ENCODE results near the gene SPATA31C1.
"Not testable (repeated sequence)": the region's sequence is repeated elsewhere in the genome, so short reads cannot be mapped to it uniquely, and the experiment has no call there.

Gene SPATA31C1

DNA sequence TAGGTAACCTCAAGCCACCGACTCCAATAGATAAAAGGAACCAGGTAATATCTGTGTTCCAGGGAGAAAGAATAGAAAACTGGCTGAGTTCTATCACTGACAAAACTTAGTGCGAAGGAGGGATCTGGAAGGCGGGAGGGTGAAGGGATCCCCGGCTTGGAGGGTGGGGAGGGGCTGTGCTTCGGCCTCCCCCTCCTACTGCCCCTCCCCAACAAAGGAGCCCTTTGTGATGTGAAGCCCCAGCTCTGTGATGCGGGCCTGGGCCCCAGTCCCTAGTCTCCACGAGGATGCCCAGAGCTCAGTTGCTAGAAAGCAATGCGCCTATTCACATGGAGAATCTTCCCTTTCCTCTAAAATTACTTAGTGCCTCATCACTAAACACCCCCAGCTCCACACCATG is at the start of gene SPATA31C1:
SPATA31C1 (plus strand) TSS at position 301 of the 400 bp plus-strand sequence.
- not testable (repeated sequence) for DNase-seq

DNA sequence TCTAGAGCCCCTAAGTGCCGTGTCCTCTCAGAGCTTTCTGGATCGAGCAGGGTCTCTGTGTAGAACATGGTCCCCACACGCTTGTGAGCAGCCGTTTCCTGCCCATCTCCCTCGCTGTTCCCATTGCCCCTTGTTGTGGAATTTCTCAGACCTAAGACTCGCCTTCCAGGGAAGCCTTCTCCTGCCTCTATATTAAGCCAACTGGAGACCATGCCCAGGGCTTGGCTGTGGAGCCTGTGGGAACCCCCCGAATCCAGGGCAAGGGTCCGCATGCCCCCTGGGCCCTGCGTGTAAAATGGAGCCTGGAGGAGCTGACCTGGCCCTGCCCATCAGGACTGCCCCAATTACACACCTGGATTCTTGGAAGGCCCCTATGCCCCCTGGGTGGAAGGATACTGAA is 49.6 kb upstream of the SPATA31C1 start:
- no peak for DNase-seq

DNA sequence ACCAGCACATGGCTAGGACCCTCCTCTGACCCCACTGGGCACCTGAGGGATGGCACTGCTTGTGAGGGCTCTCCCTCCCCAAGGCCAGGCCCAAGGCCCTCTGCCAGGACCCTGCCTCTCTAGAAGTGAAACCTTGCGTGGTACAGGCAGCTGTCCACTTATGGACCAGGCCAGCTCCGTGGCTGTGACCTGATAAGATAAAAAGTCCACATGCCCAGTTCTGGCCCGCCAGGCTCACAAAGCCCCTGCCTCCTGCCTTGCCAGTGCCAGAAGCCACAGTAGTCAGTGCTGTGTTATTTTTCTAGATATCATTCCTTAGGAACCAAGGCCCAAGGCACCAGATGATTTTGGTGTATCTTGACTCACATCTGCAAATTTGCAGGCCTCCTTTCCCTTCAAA is 49.1 kb upstream of the SPATA31C1 start:
- no peak for DNase-seq

DNA sequence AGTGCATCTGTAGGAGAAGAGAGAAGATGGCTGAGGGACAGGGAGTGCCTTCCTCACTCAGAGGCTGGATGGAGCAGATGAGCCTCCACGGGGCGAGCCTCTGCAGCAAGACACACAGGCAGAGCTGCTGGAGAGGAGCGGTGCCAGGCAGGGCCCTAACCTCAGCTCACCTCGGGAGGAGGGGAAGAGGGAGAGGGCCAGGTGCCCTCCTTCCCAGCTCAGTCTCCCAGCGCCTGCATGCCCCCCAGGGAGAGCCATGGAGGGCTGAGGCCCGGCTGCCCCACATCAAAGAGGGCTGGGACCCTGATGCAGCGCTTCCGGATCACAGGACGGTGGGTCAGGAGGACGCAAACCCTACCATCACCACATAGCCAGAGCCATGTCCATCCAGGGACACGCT is 48.7 kb upstream of the SPATA31C1 start:
- DNase-seq = no peak

DNA sequence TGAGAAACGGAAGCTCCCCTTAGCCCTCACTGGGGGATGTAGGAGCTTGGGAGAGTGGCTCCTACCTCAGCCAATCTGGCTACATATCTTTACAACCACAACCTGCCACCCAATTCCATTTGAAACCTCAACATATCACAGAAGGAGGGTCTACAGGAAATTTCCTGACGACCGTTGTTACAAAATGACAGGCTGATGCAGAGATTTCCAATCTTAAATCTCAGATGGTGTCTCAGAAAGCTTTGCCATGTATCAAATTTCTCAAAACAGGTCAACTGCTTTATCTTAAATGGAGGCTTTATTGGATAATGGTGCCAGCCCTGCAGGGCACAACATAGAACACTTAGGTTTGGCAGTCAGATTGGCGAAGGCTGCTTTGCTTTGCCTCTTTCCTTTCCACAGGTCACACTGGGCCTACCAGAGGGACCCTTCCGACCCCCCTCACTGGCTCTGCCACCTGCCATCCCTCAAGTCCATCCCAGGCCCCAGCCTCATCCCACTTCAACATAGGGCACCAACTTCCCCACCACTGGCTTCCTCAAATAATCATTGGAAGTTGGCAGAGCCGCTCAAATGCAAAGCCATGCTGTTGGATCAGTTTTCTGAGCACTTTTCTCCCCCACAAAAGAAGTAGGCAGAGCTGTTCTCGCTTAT is 46.2 kb upstream of the SPATA31C1 start:
- no peak for DNase-seq

DNA sequence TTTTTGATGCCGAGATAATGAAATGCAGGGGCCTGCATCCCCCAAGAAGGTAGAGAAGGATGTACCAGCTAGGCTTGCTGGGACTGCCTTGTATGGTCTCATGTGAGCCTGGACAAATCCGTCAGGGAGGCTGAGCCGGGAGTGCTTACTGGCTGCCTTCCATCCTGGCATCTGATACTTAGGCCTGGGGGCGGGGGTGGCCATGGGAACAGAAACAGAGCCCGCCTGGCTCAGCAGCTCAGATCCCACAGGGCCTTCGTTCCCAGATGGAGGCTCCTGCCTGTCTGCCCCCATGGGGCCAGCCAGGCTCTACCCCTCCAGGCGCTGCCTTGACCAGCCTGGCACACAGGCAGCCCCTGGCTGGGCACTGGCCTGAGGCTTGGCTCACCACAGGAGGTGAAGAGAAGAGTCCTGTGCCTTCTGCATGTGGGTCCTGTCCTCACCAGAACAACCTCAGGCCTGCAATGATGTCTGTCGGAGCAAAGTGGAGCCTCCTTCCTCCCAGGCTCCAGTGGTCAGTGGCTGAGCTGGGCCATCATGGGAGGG is 45.6 kb upstream of the SPATA31C1 start:
- no peak for DNase-seq

DNA sequence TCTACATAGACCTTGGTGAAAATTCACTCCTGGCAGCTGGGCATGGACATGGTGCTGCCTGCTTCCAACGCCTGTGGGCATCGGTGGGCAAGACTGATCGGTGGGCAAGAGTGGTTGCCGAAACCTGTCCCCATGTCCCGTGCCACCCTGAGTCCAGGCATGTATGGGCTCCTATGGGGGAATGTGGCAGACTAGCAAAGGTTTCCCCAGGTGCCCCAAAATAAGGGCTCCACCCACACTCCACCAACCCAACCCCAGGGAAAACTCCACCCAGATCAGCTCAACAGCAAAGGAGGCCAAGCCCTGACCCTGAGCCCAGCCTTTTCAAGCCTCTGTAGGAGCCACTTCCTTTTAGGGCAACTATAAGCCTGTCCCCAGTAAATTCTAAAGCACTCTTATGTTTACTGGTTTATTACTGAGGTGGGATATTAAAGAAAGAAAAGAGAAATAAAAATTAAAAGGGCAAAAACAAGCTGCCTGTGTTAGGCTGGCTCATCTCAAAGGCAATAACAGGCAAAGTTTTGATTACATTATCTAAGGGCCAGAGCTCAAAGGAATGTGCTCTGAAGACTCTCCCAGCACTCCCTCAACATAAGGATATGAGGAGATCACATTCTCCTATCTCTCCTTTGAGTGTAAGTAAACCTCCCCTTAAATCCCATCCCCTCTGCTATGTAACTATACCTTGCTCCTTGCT is 44.0 kb upstream of the SPATA31C1 start:
- DNase-seq = no peak

DNA sequence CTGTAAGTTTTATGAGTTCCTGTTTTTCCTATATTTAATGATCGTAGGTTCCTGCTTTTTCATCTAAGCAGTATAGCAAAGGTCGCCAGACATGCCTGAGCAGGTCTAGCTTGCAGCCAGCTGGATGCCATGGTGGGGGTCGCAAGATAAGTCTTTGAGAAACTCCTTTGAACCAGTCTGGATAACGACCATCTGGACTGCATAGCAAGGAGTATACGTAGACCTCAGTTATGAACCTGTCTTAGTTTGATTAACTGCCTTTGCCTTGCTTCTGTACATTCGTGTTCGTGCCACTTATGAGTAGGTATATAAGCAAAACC is 43.5 kb upstream of the SPATA31C1 start:
- DNase-seq = no peak

DNA sequence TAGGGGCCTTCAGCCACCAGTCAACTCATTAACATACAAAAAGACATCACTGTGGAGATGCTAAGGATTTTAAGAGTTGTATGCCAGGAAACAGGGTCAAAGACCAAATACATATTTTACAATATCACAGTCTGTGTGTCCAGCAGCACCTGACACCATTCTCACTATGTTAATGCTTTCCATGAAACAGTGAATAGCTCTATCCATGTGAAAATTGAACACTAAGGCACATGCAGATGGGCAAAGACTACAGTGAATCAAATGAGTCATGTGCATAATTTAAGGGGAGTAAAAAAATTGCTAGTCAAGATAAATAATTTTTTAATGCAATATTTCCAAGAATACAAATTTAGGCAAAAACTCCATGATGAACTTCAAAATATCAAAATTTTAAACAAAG is 42.7 kb upstream of the SPATA31C1 start:
- DNase-seq = no peak

DNA sequence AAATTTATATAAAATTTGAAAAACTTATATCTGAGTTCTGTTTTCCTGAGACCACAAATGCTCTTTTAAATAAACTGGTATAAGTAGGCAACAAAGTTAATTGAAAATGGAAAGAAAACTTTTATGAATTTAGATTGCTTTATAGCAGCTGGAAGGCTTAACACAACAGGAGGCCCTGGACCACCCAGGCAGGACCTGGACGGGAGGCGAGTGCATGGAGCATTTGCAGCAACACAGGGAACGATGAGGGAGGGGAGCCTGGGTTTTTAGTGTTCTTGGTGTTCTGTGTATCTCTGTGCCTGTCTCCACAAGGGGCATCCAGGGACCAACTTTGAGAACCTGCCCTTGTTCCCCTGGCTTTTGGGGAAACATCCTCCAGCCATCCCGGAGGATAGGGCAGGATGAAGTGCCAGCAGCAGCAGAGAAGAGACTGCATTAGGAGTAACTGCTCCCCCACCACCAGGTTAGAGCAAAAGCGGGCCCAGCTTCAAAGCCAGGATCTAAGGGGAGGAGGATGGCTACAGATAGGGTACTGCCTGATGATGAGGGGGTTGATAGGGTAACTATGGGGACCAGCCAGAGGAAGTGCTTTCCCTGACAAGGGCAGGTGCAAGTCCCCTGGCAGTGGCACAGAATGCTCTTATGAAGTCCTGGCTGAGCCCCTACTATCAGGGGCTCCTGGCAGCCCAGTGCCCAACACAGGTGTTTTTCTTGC is 41.8 kb upstream of the SPATA31C1 start:
- DNase-seq = no peak

DNA sequence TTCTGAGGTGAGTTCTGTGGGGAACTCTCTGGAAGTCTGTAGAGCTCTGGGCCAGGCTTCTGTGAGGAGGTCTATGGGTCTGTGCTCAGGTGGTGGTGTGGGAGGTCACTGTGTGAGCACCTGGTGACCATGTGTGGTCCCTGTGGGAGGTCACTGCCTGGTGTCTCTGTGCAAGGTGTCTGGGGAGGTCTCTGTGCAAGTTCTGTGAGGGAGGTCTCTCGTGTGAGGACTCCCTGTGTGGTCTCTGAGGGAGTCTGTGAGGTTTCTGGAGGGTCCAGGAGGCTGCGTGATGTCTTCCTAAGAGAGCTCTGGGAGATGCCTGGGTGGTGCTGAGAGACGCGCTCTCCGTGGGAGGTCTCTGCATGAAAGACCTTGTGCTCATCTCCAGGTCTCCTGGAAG is 41.1 kb upstream of the SPATA31C1 start:
- DNase-seq = no peak

DNA sequence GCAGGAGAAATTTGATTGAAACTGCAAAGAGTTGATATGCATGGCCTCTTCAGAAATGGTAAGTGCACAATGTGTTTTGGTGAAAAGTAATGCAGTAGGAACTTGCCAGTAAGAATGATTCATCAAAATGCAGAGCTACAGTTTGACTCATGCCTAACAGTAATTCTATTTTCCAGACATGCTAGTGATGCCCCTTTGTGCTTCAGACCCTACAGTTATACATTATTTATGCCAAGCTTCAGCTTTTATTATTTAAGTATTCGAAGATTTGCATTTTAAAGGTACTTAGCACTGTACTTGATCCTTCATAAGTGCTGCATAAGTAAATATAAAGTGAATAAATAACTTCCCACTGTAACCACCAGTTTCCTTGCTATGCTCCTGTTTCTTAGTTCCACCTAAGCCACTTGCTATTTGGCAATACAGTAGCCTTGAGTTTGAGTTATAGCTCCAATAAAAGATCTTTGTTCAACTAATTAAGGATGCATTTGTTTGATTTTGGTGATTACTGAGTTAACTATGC is 38.7 kb upstream of the SPATA31C1 start:
- no peak for DNase-seq

DNA sequence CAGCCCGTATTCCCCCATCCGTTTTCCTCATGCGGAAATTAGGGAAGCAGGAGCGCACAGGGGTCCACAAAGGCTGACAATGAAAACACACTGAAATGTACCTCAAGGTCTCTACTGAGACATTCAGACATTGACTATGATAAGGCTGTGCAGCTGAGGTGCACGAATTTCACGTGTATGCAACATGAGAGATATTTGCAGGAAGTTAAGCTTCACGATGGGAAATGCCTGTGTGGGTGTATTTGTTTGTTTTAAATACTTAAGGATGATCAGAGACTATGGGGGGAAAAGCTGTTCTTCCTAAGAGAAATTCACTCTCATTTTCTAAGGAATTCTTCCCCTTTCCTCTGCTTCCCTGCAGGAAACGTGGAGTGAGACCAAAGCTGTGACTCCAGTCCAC is 37.6 kb upstream of the SPATA31C1 start:
- no peak for DNase-seq

DNA sequence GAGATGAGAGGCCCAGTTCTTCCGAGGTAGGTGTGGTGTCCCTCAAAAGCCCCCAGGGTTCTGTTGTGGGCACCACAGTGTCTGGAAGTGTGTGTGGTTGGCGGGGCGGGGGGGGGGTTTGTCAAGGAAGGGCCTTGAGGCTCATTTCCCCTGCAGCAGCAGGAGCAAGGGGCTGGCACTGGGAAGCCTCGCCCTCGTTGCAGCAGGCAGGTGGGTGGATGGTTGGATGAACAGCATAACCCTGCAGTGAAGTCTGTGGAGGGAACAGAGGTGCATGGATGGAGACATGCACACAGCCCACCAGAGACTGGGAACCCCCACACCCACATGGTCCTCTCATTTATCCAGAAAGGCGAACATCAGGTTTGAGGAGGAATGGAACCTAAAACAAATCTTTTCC is 37.1 kb upstream of the SPATA31C1 start:
- no peak for DNase-seq

DNA sequence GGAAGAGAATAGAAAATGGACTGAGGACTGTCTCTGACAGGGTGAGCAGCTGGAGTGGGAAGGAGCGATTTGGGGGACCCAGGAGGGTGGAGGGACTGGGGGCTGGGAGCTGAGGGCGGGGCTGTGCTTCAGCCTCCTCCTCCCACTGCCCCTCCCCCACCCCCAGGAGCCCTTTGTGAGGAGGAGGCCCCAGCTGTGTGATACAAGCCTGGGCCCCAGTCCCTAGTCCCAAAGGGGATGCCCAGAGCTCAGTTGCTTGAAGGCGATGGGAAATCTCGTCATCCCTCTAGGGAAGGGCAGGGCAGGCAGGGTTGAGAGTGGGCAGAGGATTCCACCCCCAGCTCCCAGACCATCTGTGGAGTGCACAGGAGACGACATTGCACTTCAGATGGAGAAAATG is 35.1 kb upstream of the SPATA31C1 start, which contains the start of gene SPATA31E1:
SPATA31E1 (plus strand) TSS at position 251 of the 400 bp plus-strand sequence; CDS start at position 266, 15 bp downstream.
- DNase-seq = no peak

DNA sequence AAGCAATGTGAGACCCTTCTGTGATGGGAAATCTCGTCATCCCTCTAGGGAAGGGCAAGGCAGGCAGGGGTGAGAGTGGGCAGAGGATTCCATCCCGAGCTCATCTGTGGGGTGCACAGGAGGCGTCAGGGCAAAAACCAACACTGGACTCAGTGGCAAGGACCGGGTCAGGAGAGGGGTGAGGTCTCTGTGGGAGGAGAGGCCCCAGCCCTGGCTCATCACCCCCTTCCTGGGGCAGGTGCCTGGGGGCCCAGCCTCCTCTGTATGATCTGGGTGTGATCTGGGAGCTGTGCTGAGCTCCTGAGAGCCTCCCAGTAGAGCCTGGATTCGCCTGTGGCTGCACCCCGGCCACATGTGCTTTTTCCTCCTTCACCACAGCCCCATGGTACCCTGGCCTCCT is 34.5 kb upstream of the SPATA31C1 start:
- no peak for DNase-seq

DNA sequence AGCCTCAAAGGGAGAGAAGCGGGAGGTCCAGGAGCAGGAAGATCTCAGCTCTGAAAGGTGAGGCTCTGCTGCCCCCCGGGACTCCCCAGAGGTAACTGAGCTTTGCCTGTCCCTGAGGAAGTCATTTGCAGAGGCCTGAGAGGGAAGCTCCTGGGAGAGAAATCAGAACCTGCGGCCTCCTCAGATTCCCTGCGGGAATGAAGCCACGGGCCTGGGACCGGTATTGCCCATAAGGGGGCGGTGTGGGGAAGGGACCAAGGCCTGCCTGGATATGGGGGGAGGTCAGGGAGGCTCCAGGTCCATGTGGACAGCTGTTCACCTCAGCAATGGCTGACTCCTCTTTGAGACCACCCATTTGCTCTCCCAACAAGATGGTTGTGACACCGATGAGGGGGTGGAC is 33.8 kb upstream of the SPATA31C1 start:
- no peak for DNase-seq

DNA sequence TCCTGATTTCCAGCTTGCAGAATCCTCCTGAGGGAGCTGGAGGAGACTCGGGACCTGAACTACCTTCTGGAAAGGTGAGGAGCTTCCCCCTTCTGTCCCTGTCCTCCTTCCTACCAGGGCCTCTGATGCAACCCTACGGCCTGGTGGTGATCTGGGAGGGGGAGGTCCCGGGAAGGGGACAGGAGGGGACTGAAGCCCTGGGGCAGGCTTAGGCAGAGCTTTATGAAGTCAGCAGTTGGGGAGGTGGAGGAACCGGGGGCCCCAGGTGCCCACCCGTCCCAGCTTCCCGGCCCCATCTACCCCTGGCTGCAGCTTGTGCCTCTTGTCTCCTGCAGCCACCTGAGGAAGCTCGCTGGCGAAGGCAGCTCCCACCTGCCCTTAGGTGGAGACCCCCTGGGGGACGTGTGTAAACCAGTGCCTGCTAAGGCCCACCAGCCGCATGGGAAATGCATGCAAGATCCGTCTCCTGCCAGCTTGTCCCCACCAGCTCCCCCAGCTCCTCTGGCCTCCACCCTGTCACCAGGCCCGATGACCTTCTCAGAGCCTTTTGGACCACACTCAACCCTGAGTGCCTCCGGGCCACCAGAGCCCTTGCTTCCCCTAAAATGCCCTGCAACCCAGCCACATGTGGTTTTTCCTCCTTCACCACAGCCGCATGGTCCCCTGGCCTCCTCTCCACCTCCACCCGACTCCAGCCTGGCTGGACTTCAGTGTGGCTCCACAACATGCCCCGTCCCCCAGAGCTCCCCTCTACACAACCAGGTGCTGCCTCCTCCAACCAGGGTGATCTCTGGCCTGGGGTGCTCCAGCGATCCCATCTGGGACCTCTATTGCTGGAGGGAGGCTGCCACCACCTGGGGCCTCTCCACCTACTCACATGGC is 32.9 kb upstream of the SPATA31C1 start:
- DNase-seq = no peak

DNA sequence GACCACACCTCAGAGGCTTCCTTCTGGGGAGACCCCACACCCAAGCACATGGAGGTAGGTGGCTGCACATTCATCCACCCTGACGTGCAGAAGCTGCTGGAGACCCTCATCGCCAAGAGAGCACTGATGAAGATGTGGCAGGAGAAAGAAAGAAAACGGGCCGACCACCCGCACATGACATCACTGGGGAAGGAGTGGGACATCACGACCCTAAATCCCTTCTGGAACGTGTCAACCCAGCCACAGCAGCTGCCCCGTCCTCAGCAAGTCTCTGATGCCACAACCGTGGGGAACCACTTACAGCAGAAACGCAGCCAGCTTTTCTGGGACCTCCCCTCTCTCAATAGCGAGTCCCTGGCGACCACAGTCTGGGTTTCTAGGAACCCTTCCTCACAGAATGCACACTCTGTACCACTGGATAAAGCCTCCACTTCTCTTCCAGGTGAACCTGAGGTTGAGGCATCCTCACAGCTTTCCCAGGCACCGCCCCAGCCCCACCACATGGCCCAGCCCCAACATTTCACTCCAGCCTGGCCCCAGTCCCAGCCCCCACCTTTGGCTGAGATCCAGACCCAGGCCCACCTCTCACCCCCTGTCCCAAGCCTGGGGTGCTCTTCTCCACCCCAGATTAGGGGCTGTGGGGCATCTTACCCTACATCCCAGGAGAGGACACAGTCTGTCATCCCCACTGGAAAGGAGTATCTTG is 32.1 kb upstream of the SPATA31C1 start:
- no peak for DNase-seq

DNA sequence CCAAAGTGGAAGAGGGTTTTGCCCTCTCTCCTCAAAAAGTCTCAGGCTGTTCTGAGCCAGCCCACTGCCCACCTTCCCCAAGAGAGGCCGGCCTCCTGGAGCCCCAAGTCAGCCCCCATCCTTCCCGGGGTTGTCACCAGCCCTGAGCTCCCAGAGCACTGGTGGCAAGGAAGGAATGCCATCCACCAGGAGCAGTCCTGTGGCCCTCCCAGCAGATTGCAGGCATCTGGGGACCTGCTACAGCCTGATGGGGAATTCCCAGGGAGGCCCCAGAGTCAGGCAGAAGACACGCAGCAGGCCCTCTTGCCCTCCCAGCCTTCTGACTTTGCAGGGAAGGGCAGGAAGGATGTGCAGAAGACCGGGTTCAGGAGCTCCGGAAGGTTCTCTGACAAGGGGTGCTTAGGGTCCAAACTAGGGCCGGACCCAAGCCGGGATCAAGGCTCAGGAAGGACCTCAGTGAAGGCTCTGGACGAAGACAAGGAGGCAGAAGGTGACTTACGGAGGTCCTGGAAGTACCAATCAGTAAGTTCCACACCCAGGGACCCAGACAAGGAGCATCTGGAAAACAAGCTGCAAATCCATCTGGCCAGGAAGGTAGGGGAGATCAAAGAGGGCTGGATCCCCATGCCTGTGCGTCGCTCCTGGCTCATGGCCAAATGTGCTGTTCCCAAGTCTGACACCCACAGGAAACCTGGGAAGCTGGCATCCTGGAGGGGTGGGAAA is 31.4 kb upstream of the SPATA31C1 start:
- DNase-seq = no peak

DNA sequence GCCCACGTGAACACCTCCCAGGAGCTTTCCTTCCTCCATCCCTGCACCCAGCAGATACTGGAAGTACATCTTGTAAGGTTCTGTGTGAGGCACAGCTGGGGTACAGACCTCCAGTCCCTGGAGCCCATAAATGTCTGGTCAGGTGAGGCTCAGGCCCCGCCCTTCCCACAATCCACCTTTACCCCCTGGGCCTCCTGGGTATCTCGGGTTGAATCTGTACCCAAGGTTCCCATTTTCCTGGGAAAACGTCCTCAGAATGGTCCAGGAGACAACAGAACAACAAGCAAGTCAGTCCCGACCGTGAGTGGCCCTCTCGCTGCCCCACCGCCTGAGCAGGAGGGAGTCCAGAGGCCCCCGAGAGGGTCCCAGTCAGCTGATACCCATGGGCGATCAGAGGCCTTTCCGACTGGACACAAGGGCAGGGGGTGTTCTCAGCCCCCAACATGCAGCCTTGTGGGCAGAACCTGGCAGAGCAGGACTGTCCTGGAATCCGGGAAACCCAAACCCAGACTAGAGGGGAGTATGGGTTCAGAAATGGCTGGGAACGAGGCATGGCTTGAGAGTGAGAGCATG is 30.7 kb upstream of the SPATA31C1 start:
- DNase-seq = no peak
